HepG2 (cell line): ENCODE data around the gene ABHD6. TPM values are rescaled to one million over a fixed set of nuclear protein-coding genes. Genes with fewer than 3 reads are reported as not detected.

Experiments
- AHR ChIP-seq: IDR thresholded peaks from 2 replicates; pipeline ENCODE4 v1.6.1; 2018; ENCODE audit warnings: missing genetic modification reagents, missing compliant biosample characterization
- CC2D1A ChIP-seq: sonication (generic); formaldehyde crosslinking; IDR thresholded peaks from 2 replicates; pipeline ENCODE4 v1.8.1; 2023; ENCODE audit warnings: mild to moderate bottlenecking, missing genetic modification reagents
- CREM ChIP-seq, 2 experiments: sonication (generic) in 1 of 2; formaldehyde crosslinking in 1 of 2; IDR thresholded peaks; 2 replicates each; pipeline versions ENCODE4 v1.4.0 to v1.6.1; 2016 to 2020; ENCODE audit warnings: antibody characterized with exemption in 1 of 2, mild to moderate bottlenecking in 1 of 2, missing genetic modification reagents in 1 of 2
- ELK4 ChIP-seq: sonication (generic); formaldehyde crosslinking; IDR thresholded peaks from 2 replicates; pipeline ENCODE4 v1.9.0; 2021; ENCODE audit warnings: missing genetic modification reagents, borderline replicate concordance
- KDM1A ChIP-seq: IDR thresholded peaks from 2 replicates; pipeline ENCODE4 v1.6.1; 2016; ENCODE audit warnings: missing compliant biosample characterization
- MEIS2 ChIP-seq: sonication (generic); formaldehyde crosslinking; IDR thresholded peaks from 2 replicates; pipeline ENCODE4 v1.9.0; 2021; ENCODE audit warnings: mild to moderate bottlenecking, missing genetic modification reagents
- PATZ1 ChIP-seq: sonication (generic); formaldehyde crosslinking; IDR thresholded peaks from 2 replicates; pipeline ENCODE4 v1.4.0; 2020; ENCODE audit warnings: missing genetic modification reagents
- PBX3 ChIP-seq: sonication (generic); formaldehyde crosslinking; IDR thresholded peaks from 2 replicates; pipeline ENCODE4 v1.8.1; 2023; ENCODE audit warnings: missing genetic modification reagents, inconsistent platforms, borderline replicate concordance
- PTBP1 ChIP-seq: fragments of 200-400 bp; formaldehyde crosslinking; IDR thresholded peaks from 2 replicates; pipeline ENCODE4 v1.6.1; 2018; ENCODE audit warnings: low read length, low read depth; ENCODE audit not compliant: poor library complexity, severe bottlenecking
- SMAD3 ChIP-seq: sonication (generic); formaldehyde crosslinking; IDR thresholded peaks from 2 replicates; pipeline ENCODE4 v1.4.0; 2020; ENCODE audit warnings: missing genetic modification reagents
- SPEN ChIP-seq: sonication (generic); formaldehyde crosslinking; IDR thresholded peaks from 2 replicates; pipeline ENCODE4 v1.5.1; 2020; ENCODE audit warnings: low read depth, mild to moderate bottlenecking, missing genetic modification reagents
- TBP ChIP-seq: sonication (generic); formaldehyde crosslinking; IDR thresholded peaks from 2 replicates; pipeline ENCODE4 v1.5.0; 2020; ENCODE audit warnings: missing genetic modification reagents
- TMF1 ChIP-seq: sonication (generic); formaldehyde crosslinking; IDR thresholded peaks from 2 replicates; pipeline ENCODE4 v1.8.1; 2022; ENCODE audit warnings: low read depth, missing genetic modification reagents
- ZNF138 ChIP-seq: sonication (generic); formaldehyde crosslinking; IDR thresholded peaks from 2 replicates; pipeline ENCODE4 v1.5.0; 2020; ENCODE audit warnings: mild to moderate bottlenecking, low read depth, missing genetic modification reagents
- ZNF160 ChIP-seq: sonication (generic); formaldehyde crosslinking; IDR thresholded peaks from 2 replicates; pipeline ENCODE4 v1.8.0; 2022; ENCODE audit warnings: mild to moderate bottlenecking, inconsistent platforms, missing genetic modification reagents
- ZNF230 ChIP-seq: sonication (generic); formaldehyde crosslinking; IDR thresholded peaks from 2 replicates; pipeline ENCODE4 v1.4.0; 2020; ENCODE audit warnings: mild to moderate bottlenecking, missing genetic modification reagents
- ZNF574 ChIP-seq: sonication (generic); formaldehyde crosslinking; IDR thresholded peaks from 2 replicates; pipeline ENCODE4 v1.4.0; 2020; ENCODE audit warnings: missing genetic modification reagents
- ZNF580 ChIP-seq: IDR thresholded peaks from 2 replicates; pipeline ENCODE4 v1.6.1; 2016; ENCODE audit warnings: low read depth, borderline replicate concordance
- ZNF792 ChIP-seq: IDR thresholded peaks from 2 replicates; pipeline ENCODE4 v1.6.1; 2016
- polyA plus RNA-seq, 8 experiments: library from polyadenylated mRNA; depleted of rRNA in 3 of 8; stranded (reverse) in 7 of 8; unstranded in 1 of 8; fragments of >200 nt; fragmentation: Illumina TruSeq in 4 of 8; extraction: Trizol in 4 of 8; gene quantifications; 2 replicates each; pipeline versions ENCODE4 v1.2.1 to v1.2.3, GENCODE V29; 2011 to 2016; ENCODE audit warnings: low read depth in 4 of 8, missing spikeins in 1 of 8, mixed read lengths in 1 of 8; ENCODE audit not compliant: insufficient read depth in 1 of 8
- total RNA-seq, 5 experiments: library from RNA; depleted of rRNA; stranded (reverse); fragments of >200 nt; fragmentation: Illumina TruSeq; extraction: Trizol; gene quantifications; 2 replicates each; pipeline ENCODE4 v1.2.3, GENCODE V29; 2016; ENCODE audit warnings: low read depth in 1 of 5
- TF ChIP-seq, protein P1 (sequence below): sonication (generic); formaldehyde crosslinking; IDR thresholded peaks from 2 replicates; pipeline ENCODE4 v1.4.0; 2020; ENCODE audit warnings: missing genetic modification reagents

Gene ABHD6
- total and polyA plus RNA-seq, 2 of the 13 experiments (the other 11 are each of a cell fraction or from before 2014, with no cell fraction given), result 9.0 to 17.2 TPM

- TF ChIP-seq MEIS2, result peak; percentile 10; the same call in 1 of the 2 replicates
- TF ChIP-seq ZNF574 (CRISPR knock-in tag), result peak; percentile 99
- TF ChIP-seq KDM1A (CRISPR knock-in tag), result no peak
- no peak for TF ChIP-seq TBP
- TF ChIP-seq CC2D1A (CRISPR knock-in tag), result no peak
- no peak for TF ChIP-seq PTBP1
- TF ChIP-seq CREM (IDR thresholded peaks at IDR 0.05), result peak; percentile 99
- TF ChIP-seq CREM (CRISPR knock-in tag; IDR thresholded peaks at IDR 0.05), result peak; percentile 74; the same call in 1 of the 2 replicates
- TF ChIP-seq SPEN (CRISPR knock-in tag), result peak; percentile 98
- no peak for TF ChIP-seq ELK4 (CRISPR knock-in tag)
- no peak; the same call in 1 of the 2 replicates for TF ChIP-seq ZNF792 (CRISPR knock-in tag)
- TF ChIP-seq PATZ1 (CRISPR knock-in tag), result peak; percentile 42
- TF ChIP-seq ZNF160 (CRISPR knock-in tag), result peak; percentile 43; the same call in 1 of the 2 replicates
- peak; percentile 65; the same call in 1 of the 2 replicates for TF ChIP-seq ZNF138 (CRISPR knock-in tag)
- TF ChIP-seq, protein P1, sequence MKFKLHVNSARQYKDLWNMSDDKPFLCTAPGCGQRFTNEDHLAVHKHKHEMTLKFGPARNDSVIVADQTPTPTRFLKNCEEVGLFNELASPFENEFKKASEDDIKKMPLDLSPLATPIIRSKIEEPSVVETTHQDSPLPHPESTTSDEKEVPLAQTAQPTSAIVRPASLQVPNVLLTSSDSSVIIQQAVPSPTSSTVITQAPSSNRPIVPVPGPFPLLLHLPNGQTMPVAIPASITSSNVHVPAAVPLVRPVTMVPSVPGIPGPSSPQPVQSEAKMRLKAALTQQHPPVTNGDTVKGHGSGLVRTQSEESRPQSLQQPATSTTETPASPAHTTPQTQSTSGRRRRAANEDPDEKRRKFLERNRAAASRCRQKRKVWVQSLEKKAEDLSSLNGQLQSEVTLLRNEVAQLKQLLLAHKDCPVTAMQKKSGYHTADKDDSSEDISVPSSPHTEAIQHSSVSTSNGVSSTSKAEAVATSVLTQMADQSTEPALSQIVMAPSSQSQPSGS (CRISPR knock-in tag), result peak; percentile 98
- peak; percentile 85 for TF ChIP-seq TMF1 (CRISPR knock-in tag)
- peak; percentile 71; the same call in 1 of the 2 replicates for TF ChIP-seq AHR (CRISPR knock-in tag)
- 0 out of 2 replicates have a peak, but pooled peaks have one; percentile 69 for TF ChIP-seq ZNF230 (CRISPR knock-in tag)
- peak; percentile 68 for TF ChIP-seq SMAD3 (CRISPR knock-in tag)
- TF ChIP-seq PBX3 (CRISPR knock-in tag), result no peak
- TF ChIP-seq ZNF580 (CRISPR knock-in tag), result peak; percentile 81
These were observed 68.5 kb downstream of the ABHD6 start, which contains the start of the genes HTD2 and RPP14 (continued) for GRCh38 chr3:58305882-58306711.
